Measurements from ENCODE around the gene CDHR2. TPM values are rescaled to one million over a fixed set of nuclear protein-coding genes. Genes with fewer than 3 reads are reported as not detected.
A peak's percentile ranks its signal among the peaks of the same experiment; 100 is the strongest.

The CDHR2 gene
- total and polyA plus RNA-seq, 9 donors = 0.04 to 8.9 (median 0.18) TPM

- no peak overlapping the region for H3K4me3 ChIP-seq (ENCODE audit: low read length)
- peak; percentile 43 for DNase-seq
- H3K9me3 ChIP-seq (replicated peaks; ENCODE audit: control insufficient read depth, low read depth, low read length) = no peaks in the 10 kb centered on the region
- WGBS (ENCODE audit: insufficient coverage) = 48% methylated on average over 9 of the region's 12 CpGs
- H3K4me1 ChIP-seq (ENCODE audit: control insufficient read depth, insufficient read depth, low read length) = peaks cover 31% of the 10 kb centered on the region
- peak overlapping the region; percentile 47 for H3K27ac ChIP-seq (ENCODE audit: low read length)
- H3K27me3 ChIP-seq (ENCODE audit: control insufficient read depth, insufficient read depth, low read length) = no peaks in the 10 kb centered on the region
- H3K36me3 ChIP-seq (ENCODE audit: control insufficient read depth, insufficient read depth, low read length) = no peaks in the 10 kb centered on the region
These were observed 7.6 kb upstream of the CDHR2 start for GRCh38 chr5:176541338-176542134.

- no peak for DNase-seq
- peak overlapping the region; percentile 51 for H3K4me3 ChIP-seq (ENCODE audit: low read length)
- H3K36me3 ChIP-seq (ENCODE audit: control insufficient read depth, insufficient read depth, low read length) = no peaks in the 10 kb centered on the region
- H3K27ac ChIP-seq (ENCODE audit: low read length) = peak overlapping the region; percentile 47
- WGBS (ENCODE audit: insufficient coverage) = 51% methylated on average over 7 of the region's 16 CpGs
- no peaks in the 10 kb centered on the region for H3K27me3 ChIP-seq (ENCODE audit: control insufficient read depth, insufficient read depth, low read length)
- H3K4me1 ChIP-seq (ENCODE audit: control insufficient read depth, insufficient read depth, low read length) = peaks cover 31% of the 10 kb centered on the region
- no peaks in the 10 kb centered on the region for H3K9me3 ChIP-seq (replicated peaks; ENCODE audit: control insufficient read depth, low read depth, low read length)
These were observed 7.0 kb upstream of the CDHR2 start for GRCh38 chr5:176542135-176542595.

GRCh38 chr5:176542596-176543427 is 6.3 kb upstream of the CDHR2 start:
- peak; percentile 54 for DNase-seq
- H3K27me3 ChIP-seq (ENCODE audit: control insufficient read depth, insufficient read depth, low read length) = no peaks in the 10 kb centered on the region
- H3K4me3 ChIP-seq (ENCODE audit: low read length) = peak overlapping the region; percentile 54
- no peaks in the 10 kb centered on the region for H3K36me3 ChIP-seq (ENCODE audit: control insufficient read depth, insufficient read depth, low read length)
- H3K4me1 ChIP-seq (ENCODE audit: control insufficient read depth, insufficient read depth, low read length) = peaks cover 31% of the 10 kb centered on the region
- H3K27ac ChIP-seq (ENCODE audit: low read length) = peak overlapping the region; percentile 15
- H3K9me3 ChIP-seq (replicated peaks; ENCODE audit: control insufficient read depth, low read depth, low read length) = no peaks in the 10 kb centered on the region
- WGBS (ENCODE audit: insufficient coverage) = under 1% methylated on average over 110 of the region's 110 CpGs

GRCh38 chr5:176543428-176544182 is 5.5 kb upstream of the CDHR2 start:
- no peaks in the 10 kb centered on the region for H3K9me3 ChIP-seq (replicated peaks; ENCODE audit: control insufficient read depth, low read depth, low read length)
- peaks cover 25% of the 10 kb centered on the region for H3K4me1 ChIP-seq (ENCODE audit: control insufficient read depth, insufficient read depth, low read length)
- under 1% methylated on average over 56 of the region's 63 CpGs for WGBS (ENCODE audit: insufficient coverage)
- peak overlapping the region; percentile 54 for H3K4me3 ChIP-seq (ENCODE audit: low read length)
- H3K36me3 ChIP-seq (ENCODE audit: control insufficient read depth, insufficient read depth, low read length) = no peaks in the 10 kb centered on the region
- H3K27ac ChIP-seq (ENCODE audit: low read length) = peak overlapping the region; percentile 37
- no peaks in the 10 kb centered on the region for H3K27me3 ChIP-seq (ENCODE audit: control insufficient read depth, insufficient read depth, low read length)
- DNase-seq = peak; percentile 77

GRCh38 chr5:176545388-176545736 is 3.8 kb upstream of the CDHR2 start:
- WGBS (ENCODE audit: insufficient coverage) = 89% methylated on average over 3 of the region's 6 CpGs
- DNase-seq = no peak

GRCh38 chr5:176545737-176546509 is 3.2 kb upstream of the CDHR2 start:
- H3K36me3 ChIP-seq (ENCODE audit: control insufficient read depth, insufficient read depth, low read length) = no peaks in the 10 kb centered on the region
- 71% methylated on average over 7 of the region's 13 CpGs for WGBS (ENCODE audit: insufficient coverage)
- no peak for DNase-seq
- H3K9me3 ChIP-seq (replicated peaks; ENCODE audit: control insufficient read depth, low read depth, low read length) = no peaks in the 10 kb centered on the region
- H3K4me3 ChIP-seq (ENCODE audit: low read length) = no peak overlapping the region
- H3K27ac ChIP-seq (ENCODE audit: low read length) = no peak overlapping the region
- no peaks in the 10 kb centered on the region for H3K27me3 ChIP-seq (ENCODE audit: control insufficient read depth, insufficient read depth, low read length)
- peaks cover 24% of the 10 kb centered on the region for H3K4me1 ChIP-seq (ENCODE audit: control insufficient read depth, insufficient read depth, low read length)

More at GRCh38 chr5:176545388-176545736, 3.8 kb upstream of the CDHR2 start:
- no peaks in the 10 kb centered on the region for H3K27me3 ChIP-seq (ENCODE audit: control insufficient read depth, insufficient read depth, low read length)
- no peaks in the 10 kb centered on the region for H3K9me3 ChIP-seq (replicated peaks; ENCODE audit: control insufficient read depth, low read depth, low read length)
- H3K4me3 ChIP-seq (ENCODE audit: low read length) = no peak overlapping the region
- no peaks in the 10 kb centered on the region for H3K36me3 ChIP-seq (ENCODE audit: control insufficient read depth, insufficient read depth, low read length)
- no peak overlapping the region for H3K27ac ChIP-seq (ENCODE audit: low read length)
- peaks cover 25% of the 10 kb centered on the region for H3K4me1 ChIP-seq (ENCODE audit: control insufficient read depth, insufficient read depth, low read length)

GRCh38 chr5:176547802-176548201 is 1.3 kb upstream of the CDHR2 start:
- DNase-seq = peak; percentile 37
- H3K27me3 ChIP-seq (ENCODE audit: control insufficient read depth, insufficient read depth, low read length) = no peaks in the 10 kb centered on the region
- H3K27ac ChIP-seq (ENCODE audit: low read length) = no peak overlapping the region
- WGBS (ENCODE audit: insufficient coverage) = 54% methylated on average over 4 of the region's 8 CpGs
- H3K4me3 ChIP-seq (ENCODE audit: low read length) = no peak overlapping the region
- H3K4me1 ChIP-seq (ENCODE audit: control insufficient read depth, insufficient read depth, low read length) = peaks cover 6% of the 10 kb centered on the region
- H3K36me3 ChIP-seq (ENCODE audit: control insufficient read depth, insufficient read depth, low read length) = no peaks in the 10 kb centered on the region
- H3K9me3 ChIP-seq (replicated peaks; ENCODE audit: control insufficient read depth, low read depth, low read length) = no peaks in the 10 kb centered on the region

GRCh38 chr5:176549871-176550270 is 729 bp downstream of the CDHR2 start:
- Histone ChIP-seq H3K36me3 (ENCODE audit: control insufficient read depth, insufficient read depth, low read length) (no peaks in the 10 kb centered on the region), H3K27me3 (ENCODE audit: control insufficient read depth, insufficient read depth, low read length) (peaks cover 2% of the 10 kb centered on the region), H3K9me3 (replicated peaks; ENCODE audit: control insufficient read depth, low read depth, low read length) (no peaks in the 10 kb centered on the region), H3K27ac (ENCODE audit: low read length) (no peak overlapping the region), H3K4me1 (ENCODE audit: control insufficient read depth, insufficient read depth, low read length) (peaks cover 6% of the 10 kb centered on the region), H3K4me3 (ENCODE audit: low read length) (no peak overlapping the region)
- DNase-seq = no peak
- 88% methylated on average over 6 of the region's 7 CpGs for WGBS (ENCODE audit: insufficient coverage)

GRCh38 chr5:176550275-176550831 is 1.2 kb downstream of the CDHR2 start:
- no peak overlapping the region for H3K27ac ChIP-seq (ENCODE audit: low read length)
- no peak overlapping the region for H3K4me3 ChIP-seq (ENCODE audit: low read length)
- H3K27me3 ChIP-seq (ENCODE audit: control insufficient read depth, insufficient read depth, low read length) = peaks cover 2% of the 10 kb centered on the region
- WGBS (ENCODE audit: insufficient coverage) = 75% methylated on average over 15 of the region's 16 CpGs
- H3K36me3 ChIP-seq (ENCODE audit: control insufficient read depth, insufficient read depth, low read length) = no peaks in the 10 kb centered on the region
- peaks cover 6% of the 10 kb centered on the region for H3K4me1 ChIP-seq (ENCODE audit: control insufficient read depth, insufficient read depth, low read length)
- no peaks in the 10 kb centered on the region for H3K9me3 ChIP-seq (replicated peaks; ENCODE audit: control insufficient read depth, low read depth, low read length)
- no peak for DNase-seq
